Superior temporal gyrus (tissue), 1 donor: ENCODE measurements around the gene RFX4.
"Not testable (repeated sequence)": the region's sequence is repeated elsewhere in the genome, so short reads cannot be mapped to it uniquely, and the experiment has no call there.

Experiments used
- DNase-seq: peaks from one replicate; pipeline ENCODE4 v3.0.0-alpha.2; 2016; ENCODE audit errors: extremely low spot score

The RFX4 gene

DNA sequence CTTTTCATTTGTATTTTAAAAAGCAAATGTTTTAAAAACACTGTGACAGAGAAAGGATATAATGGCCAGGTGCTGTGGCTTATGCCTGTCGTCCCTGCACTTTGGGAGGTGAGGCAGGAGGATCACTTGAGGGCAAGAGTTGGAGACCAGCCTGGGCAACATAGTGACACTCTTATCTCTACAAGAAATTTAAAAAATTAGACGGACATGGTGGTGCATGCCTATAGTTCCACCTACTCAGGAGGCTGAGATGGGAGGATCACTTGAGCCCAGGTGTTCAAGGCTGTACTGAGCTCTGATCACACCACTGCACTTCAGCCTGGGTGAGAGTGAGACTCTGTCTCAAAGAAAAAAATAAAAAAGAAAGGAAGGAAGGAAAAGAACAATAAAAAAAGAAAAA lies 7.8 kb downstream of the RFX4 start:
- DNase-seq: no peak

DNA sequence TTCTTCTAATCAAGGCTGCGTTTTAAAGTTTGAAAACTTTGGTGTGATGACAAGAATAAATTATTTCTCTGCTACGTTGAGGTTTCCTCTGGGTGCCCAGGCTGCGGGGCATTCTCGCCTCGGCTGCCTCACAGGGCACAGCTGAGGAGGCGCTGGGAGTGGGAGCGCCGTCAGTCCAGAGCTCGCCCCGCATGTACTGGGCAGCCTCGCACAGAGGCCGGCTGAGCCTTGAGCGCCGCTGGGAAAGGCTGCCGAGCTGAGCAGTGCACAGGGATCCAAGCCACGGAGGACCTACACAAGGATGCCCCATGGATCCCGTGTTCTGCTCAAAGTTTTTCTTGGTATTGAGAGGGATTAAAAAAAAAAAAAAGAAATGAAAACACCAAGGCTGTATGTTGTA lies 11.6 kb downstream of the RFX4 start:
- DNase-seq: no peak

DNA sequence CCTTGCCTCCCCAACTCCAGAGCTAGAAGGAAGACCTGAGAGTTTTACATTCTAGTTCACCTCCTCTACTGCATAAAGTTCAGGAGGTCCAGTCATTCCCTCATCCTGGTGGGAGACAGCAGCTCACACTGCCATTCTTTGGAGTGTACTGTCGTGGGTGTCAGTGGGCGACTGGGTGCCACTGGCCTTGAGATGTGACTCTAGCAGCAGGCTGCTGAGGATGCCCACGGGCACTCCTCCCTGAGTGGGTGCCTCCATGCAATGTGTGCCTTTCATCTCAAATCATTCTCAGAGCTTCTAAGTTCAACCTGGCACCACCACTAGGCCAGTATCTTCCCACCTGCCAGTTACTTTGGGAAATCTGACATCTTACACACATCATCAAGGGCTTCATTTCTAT lies 12.5 kb downstream of the RFX4 start:
- no peak for DNase-seq

DNA sequence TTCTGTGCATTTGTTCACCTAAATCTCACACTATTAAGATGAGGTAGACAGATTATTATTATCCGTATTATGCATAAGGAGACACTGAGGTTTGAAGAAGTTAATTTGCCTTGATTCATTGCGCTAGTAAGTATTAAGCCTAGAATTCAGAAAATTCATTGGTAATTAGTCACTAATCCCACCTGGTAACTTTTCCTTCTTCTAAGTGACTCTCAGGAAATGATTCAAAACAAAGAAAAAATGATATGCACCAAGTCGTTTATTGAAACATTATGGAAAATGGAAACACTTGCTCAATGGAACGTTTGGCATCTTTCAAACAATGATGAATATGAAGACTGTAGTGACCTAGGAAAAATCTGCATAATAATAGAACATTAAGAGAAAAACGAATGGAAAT lies 15.2 kb downstream of the RFX4 start:
- DNase-seq: no peak

DNA sequence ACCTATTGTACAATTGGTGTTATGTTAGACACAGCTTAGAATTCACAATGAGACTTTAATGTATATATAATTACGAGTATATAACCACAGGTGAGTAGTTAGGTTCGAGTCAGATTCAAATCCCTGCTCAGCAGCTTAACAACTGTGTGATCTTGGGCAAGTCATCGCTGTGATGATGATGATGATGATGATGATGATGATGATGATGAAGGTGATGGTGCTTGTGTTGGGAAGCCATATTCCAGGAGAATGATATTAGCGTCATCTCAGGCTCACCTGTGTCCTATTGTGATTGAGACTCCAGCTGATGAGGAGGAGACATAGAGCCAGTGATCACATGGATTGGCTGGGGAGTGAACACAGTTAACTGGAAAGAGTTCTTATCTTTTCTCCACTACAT lies 16.5 kb downstream of the RFX4 start:
- DNase-seq: no peak

DNA sequence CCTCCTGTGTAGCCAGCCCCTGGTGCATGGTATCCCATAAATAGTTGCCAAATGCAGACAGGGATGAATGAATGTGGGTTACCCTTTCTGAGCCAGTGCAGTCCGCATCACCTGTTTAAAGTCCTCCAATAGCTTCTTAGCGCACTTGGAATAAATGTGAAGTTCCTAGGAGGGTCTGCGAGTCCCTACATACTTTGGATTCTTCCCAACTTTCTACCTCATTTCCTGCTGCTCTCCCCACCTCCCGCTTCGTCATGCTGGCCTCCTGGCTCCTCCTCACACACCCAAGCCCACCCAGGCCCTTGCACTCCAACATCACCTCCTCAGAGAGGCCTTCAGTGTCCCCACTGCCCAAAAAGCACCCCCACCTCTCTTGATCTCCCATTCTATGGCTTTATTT lies 17.7 kb downstream of the RFX4 start:
- no peak for DNase-seq

DNA sequence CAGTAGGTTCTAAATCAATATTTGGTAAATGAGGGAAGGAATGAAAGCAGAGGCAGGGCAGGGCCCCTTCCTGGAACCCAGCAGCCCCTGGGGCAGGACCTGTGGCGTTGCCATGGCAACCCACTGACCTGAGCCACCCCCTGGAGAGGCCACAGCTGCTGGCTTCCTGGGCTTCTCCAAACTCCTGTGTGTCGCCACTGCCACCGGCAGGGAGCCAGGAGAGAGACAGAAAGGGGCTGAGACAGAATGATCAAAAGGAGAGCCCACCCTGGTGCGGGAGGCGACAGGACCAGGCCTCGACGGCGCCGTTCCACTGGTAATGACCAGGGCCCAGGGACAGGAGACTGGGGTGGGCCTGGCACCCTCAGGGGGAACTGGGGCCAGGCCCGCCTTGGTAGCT lies 18.2 kb downstream of the RFX4 start:
- no peak for DNase-seq

DNA sequence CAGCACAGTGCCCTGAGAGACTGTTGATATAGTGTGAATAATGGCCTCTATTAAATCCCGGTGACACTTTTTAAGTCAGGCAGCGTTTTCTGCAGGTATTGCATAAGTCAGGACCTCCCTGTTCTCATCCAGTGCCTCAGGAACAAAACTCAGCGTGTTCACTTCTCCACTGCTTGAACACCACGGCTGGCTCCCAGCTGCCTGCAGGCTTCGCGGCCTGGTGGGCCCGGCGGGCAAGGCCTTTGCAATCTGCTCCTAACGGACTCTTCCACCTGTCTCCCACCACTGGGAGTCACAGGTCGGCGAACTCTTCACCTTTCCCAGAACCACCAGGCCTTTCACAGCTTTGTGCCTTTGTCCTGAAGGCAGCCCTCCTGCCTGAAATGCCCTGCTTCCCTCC lies 18.7 kb downstream of the RFX4 start:
- no peak for DNase-seq

DNA sequence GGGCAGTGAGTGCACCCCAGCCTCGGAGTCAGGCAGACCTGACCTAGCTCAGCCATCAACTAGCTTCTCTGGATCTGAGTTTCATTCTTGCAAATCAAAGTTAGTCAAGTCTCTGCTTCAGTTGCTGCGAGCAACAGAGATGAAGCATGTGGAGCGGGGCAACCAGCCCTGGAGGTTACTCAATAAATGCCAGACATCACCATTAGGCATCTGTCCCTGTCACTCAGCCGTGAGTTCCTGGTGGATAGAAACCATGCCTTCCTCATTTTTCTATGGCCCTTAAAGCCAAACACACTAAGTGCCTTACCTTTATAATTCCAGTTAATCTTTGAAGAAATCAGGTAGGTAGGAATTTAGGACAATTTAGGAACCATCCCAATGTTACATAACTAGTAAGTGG lies 19.3 kb downstream of the RFX4 start:
- DNase-seq: no peak

DNA sequence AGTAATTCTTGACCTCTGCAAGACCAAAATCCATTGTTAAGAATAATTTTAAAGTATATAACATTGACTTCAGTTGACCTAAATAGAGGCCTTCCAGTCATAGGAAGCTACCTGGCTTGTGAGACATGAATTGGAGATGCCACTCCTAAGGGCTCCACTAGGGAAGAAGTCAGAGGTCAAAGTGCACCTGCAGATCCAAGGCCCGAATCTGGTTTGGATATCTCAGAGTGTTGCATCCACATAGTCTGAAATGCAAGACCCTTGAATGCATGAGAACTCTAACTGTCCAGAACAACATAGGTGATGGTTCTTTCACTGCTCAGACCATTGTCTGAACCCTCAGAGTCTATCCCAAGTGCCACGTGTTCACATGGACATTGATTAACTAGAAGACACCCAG lies 22.4 kb downstream of the RFX4 start:
- no peak for DNase-seq

DNA sequence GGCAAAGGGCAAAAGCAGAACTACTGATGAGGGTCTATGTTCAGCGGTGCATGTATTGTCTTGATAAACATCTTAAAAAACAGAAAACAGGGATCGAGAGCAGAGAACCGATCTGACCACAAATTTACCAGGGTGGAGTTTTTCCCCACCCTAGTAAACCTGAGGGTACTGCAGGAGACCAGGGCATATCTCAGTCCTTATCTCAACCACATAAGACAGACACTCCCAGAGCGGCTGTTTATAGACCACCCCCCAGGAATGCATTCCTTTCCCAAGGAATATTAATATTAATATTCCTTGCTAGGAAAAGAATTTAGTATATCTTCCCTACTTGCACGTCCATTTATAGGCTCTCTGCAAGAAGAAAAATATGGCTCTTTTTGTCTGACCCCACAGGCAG lies 37.8 kb downstream of the RFX4 start:
- not testable (repeated sequence) for DNase-seq

DNA sequence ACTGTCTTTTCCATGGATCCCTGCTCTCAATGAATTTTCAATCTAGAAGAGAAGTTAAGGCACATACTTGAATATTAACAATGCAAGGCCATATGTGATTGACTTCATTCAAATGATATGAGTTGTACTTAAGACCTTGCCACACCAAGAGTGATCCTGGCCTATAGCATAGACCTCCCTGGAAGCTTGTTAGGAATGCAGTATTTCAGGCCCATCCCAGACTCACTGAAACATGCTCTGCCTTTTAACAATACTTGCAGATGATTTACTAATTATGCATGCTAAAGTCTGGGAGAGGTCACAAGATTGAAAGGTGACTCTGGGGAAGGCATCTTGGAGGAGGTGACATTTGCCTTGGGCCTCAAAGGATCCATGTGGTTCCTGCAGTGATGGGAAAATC lies 43.2 kb downstream of the RFX4 start:
- no peak for DNase-seq

DNA sequence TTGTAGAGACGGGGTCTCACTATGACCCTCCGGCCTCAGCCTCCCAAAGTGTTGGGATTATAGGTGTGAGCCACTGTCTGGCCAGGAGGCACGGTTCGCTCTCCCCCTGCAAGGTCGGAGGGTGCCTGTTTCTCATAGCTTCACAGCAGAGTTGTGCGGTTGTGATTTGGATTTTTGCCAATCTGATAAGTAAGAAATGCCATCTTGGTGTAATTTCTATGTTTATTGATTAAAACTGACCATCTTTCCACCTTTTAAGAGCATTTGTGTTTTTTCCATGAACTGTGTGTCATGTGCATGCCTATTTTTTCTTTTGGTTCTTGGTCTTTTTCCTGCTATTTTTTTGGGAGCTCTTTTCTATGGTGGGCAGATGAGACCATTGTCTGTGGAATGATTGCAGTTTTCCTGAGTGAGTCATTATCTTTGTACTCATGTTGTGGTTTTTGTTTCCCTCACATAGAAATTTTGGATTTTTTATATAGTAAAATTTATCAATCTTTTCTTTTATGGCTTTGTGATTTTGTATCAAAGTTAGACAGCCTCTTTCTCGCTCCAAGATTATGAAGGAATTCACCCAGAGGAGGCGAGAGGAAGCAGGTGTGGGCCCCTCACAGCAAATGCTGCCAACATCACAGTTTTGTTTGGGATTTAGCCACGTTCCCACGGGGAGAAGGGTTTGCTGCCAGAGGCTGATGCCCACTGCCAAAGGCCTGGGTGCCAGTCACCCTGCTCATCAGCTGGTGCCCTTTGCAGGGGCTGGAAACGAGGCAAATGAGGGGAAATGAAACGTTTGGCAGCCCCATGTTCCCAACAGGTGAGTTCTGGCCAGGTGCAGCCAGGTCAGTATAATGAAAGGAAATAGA lies 47.2 kb downstream of the RFX4 start:
- DNase-seq: no peak

DNA sequence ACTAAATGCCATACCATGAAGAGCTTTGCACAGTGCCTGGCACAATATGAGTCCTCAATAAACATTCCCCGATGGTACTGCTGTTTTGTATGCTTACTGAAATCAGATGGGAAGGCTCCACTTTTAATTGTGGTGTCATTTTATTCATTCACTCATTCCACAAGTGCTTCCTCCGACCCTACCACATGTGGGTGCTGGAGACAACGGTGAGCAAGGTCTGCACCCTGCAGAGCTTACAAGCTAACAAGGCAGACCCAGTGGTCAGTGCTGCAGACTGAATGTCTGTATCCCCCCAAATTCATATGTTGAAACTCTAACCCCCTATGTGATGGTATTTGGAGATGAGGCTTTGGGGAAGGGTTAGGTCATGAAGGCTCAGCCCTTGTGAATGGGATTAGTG lies 48.3 kb downstream of the RFX4 start:
- no peak for DNase-seq

DNA sequence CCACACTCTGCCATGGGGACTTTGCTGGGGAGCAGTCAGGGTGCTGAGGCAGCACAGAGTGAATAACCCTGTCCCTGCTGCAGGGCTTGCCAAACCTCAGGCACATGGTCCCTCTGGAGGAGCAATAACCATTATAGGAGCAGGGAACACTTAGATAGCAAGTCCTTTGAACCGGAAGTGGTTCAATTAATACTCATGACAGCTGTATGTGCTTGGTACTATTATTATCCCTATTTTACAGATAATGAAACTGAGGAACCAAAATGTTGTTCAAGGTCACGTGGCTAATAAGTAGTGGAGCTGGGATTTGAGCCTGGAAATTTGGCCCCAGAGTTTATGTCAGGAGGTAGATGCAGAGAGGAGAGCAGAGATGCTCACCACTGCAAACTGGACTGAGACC lies 49.0 kb downstream of the RFX4 start:
- no peak for DNase-seq

DNA sequence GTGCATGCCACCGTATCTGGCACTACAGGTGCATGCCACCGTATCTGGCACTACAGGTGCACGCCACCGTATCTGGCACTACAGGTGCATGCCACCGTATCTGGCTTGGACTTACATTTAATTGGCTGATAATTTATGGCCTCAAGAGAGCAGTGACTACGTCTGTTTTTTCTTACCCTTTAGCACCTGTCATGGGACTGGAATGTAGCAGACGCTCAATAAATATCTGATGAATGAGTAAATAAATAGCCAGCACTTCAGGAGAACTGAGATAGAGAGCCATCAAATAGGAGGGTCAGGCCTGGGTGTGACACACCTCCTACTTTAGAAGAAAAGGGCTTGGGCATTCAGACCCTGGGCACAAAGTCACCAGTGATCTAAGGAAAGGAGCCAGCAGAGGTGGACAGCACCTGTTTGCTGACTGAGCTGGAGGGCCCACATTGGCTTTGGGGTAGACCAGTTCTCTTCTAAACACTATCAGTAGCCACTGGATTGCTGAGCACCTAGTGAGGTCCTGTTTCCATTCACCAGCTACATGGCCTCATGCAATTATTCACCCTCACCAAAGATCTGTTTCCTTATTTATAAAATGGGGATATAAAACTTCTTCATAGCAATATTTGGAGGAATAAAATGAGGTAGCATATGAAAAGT lies 50.1 kb downstream of the RFX4 start:
- no peak for DNase-seq

DNA sequence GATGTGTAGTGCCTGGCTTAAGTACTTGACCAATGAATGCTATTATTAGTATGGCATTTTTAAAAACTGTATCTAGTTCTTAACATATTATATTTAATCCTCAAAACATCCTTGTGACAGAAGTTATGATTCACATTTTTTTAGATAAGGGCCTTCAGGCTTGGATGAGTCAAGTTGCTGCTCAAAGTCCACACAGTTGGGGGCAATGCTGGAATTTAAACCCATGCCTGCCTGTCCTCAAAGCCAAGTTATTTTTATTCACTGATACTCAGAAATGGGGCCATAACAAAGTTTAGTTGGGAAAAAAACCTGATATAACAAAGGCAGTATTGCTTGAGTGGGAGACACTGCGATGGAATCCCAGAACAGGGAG lies 50.6 kb downstream of the RFX4 start:
- no peak for DNase-seq

DNA sequence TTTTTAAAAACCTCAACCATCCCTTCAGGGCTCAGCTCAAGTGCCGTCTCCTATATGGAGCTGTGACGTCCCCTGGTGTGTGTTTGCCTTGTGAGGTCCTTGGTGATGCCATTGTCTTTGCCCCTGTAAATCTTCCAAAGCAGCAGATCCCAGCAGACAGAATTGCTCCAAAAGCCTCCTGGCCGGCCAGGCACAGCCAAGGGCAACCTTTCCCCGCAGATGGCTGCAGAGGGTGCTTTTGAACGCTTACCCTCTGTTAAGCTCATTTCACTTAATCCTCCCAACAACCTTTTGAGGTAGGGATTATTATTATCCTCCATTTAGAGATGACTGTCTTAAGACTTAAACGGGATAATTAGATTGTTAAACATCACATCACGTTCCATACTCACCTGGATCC lies 51.4 kb downstream of the RFX4 start:
- DNase-seq: no peak

DNA sequence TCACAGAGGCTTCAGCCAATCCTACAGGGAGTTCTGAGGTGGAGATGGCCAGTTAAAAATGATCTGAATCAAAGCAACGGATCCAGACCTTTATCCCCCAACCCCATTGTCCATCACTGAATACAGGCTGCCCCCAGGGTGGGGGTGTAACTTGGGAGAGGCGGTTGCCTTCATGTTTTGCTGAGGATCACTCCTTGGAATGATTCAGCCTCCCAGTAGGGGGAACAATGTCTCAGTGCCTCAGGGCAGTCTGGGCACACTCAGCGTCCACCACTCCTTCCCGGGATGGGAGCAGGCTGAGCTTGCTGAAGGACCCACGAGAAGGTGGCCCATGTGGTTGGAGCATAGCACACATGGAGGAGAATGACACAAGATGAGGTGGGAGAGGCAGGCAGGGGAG lies 60.2 kb downstream of the RFX4 start:
- no peak for DNase-seq

DNA sequence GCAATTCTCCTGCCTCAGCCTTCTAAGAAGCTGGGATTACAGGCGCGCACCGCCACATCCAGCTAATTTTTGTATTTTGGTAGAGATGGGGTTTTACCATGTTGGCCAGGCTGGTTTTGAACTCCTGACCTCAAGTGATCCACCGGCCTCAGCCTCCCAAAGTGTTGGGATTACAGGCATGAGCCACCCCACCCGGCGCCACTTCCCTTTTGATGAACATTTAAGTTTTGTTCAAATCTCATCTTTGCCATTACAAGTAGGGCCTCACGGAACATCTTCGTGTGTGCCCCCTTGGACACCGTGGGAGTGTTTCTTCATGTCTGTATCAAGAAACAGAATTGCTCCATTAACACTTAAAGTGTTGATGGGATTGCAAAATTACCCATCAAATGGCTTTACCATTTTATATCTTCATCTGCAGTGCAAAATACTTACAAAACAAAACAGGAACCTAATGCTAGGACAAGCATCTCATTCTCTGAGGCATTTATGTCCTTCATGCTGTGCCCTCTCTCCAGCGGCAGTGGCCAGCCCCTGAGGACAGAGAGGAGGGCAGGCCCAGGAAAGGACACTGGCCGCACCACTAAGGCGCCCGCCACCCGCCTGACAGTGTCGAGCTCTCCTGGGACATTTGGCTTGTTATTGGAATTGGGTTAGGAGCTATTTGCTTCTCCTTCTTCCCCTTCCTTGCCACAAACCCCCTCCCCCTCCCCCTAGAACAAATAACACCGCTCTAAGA lies 61.7 kb downstream of the RFX4 start:
- DNase-seq: no peak

DNA sequence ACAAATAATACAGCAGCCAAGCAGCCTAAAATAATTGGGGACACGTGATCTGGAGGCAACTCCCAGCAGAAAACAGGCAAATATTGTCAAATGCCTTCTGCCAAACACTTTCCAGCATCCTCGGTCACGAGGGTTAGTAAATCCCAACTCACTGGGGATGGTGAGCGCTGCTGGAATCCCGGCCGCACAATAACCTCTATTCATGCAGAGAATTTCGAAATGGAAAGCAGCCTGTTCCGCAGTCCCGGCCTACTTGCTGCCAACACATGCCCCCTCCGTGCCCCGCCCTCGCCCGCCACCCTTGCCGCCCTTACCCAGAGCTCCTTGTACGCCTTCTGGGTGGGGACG lies 62.2 kb downstream of the RFX4 start:
- peak; percentile 91 for DNase-seq

DNA sequence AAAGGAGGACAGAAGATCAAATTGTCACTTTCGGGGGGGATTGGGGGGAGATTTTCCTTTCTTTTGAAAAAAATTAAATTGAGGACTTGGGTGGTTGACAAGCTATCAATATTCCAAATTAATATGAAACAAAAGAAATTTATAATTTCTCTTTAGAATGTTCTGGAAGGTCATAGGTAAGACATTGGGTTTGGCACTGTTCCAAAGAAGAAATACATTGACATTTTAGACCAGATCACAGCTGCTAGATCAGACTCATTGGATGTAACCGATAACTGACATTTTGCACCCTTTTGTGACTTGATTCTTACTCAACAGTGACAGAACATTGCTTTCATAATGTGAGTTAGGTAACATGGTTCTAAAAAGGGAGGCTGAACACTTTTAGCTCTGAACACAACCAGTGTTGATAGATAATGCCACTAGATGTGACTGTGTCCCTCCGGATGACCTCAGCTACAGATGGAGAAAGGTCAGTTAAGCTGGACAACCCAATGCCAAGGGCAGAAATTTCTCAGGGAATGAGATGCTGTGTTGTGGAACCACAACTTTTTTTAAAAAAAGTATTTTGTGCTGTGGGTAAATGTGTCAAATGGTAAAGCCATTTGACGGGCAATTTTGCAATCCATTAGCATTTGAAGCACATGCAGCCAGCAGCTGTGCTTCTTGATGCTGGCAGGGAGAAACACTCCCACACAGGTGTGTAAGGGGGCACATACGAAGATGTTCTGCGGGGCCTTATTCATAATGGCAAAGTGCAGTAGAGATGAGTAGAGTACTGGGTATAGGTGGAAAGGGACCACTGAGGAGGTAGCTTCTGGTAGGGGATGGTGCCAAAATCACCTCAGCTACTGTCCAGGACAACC lies 62.9 kb downstream of the RFX4 start:
- DNase-seq: peak; percentile 60
